ENCODE measurements around the gene RLN2. TPM values are rescaled to one million over a fixed set of nuclear protein-coding genes. Genes with fewer than 3 reads are reported as not detected.

Gene RLN2
- total and polyA plus RNA-seq, 12 donors = 0.13 to 1.7 (median 0.68) TPM; not detected in 3

- H3K27ac ChIP-seq = no peak overlapping the region
- intact Hi-C loops (cut with DNase I) = no loop called here
- peaks cover 0 to 2% (median 0%) of the 10 kb centered on the region in 9 donors for H3K4me1 ChIP-seq
- no peak overlapping the region for H3K4me3 ChIP-seq
- H3K36me3 ChIP-seq = no peaks in the 10 kb centered on the region
- peaks cover 0 to 13% (median 0%) of the 10 kb centered on the region in 11 donors for H3K9me3 ChIP-seq
- no peaks in the 10 kb centered on the region for H3K27me3 ChIP-seq
- DNase-seq (no peak), ATAC-seq (no peak)
- TF ChIP-seq, protein P1, sequence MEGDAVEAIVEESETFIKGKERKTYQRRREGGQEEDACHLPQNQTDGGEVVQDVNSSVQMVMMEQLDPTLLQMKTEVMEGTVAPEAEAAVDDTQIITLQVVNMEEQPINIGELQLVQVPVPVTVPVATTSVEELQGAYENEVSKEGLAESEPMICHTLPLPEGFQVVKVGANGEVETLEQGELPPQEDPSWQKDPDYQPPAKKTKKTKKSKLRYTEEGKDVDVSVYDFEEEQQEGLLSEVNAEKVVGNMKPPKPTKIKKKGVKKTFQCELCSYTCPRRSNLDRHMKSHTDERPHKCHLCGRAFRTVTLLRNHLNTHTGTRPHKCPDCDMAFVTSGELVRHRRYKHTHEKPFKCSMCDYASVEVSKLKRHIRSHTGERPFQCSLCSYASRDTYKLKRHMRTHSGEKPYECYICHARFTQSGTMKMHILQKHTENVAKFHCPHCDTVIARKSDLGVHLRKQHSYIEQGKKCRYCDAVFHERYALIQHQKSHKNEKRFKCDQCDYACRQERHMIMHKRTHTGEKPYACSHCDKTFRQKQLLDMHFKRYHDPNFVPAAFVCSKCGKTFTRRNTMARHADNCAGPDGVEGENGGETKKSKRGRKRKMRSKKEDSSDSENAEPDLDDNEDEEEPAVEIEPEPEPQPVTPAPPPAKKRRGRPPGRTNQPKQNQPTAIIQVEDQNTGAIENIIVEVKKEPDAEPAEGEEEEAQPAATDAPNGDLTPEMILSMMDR (IDR thresholded peaks at IDR 0.05) = no peak
Observed at GRCh38 chr9:5264219-5264595, 40.3 kb downstream of the RLN2 start.

GRCh38 chr9:5263351-5264218 is 40.9 kb downstream of the RLN2 start:
- ATAC-seq = no peak
- Histone ChIP-seq H3K4me3 (no peak overlapping the region), H3K9me3 (peaks cover 0 to 13% (median 0%) of the 10 kb centered on the region in 11 donors), H3K27ac (no peak overlapping the region), H3K36me3 (no peaks in the 10 kb centered on the region), H3K4me1 (no peaks in the 10 kb centered on the region), H3K27me3 (no peaks in the 10 kb centered on the region)
- TF ChIP-seq, protein P1 (IDR thresholded peaks at IDR 0.05) = no peak
- 36 to 54% methylated on average over 5 of the region's 5 CpGs for WGBS, 2 donors
- intact Hi-C loops (cut with DNase I) = no loop called here
- DNase-seq = no peak

Other genes with a start within 250 kb of the RLN2 start
- not detected for gene INSL6, start 119.1 kb downstream of the RLN2 start, total RNA-seq
- not detected for gene INSL6, start 119.1 kb downstream of the RLN2 start, polyA plus RNA-seq
- not detected for gene INSL4, start 73.3 kb downstream of the RLN2 start, total RNA-seq
- gene INSL4, start 73.3 kb downstream of the RLN2 start, polyA plus RNA-seq = not detected
- under 1 TPM in 5 of 10 donors, not detected in 5; 0.33 to 0.38 (median 0.35) TPM for gene RLN1, start 35.2 kb upstream of the RLN2 start, total RNA-seq
- gene RLN1, start 35.2 kb upstream of the RLN2 start, polyA plus RNA-seq = under 1 TPM in 1 of 2 donors, not detected in 1; 0.04 TPM
- 10 to 100 TPM; 30.1 to 53.0 (median 36.3) TPM for gene PLGRKT, start 133.2 kb upstream of the RLN2 start, total RNA-seq
- 10 to 100 TPM; 11.8 to 34.9 TPM for gene PLGRKT, start 133.2 kb upstream of the RLN2 start, polyA plus RNA-seq
- gene CD274, start 145.8 kb upstream of the RLN2 start, total RNA-seq = 10 to 100 TPM; 11.3 to 44.0 (median 13.5) TPM
- 10 to 100 TPM in 1 of 2 donors, 1 to 10 TPM in 1; 4.5 to 26.0 TPM for gene CD274, start 145.8 kb upstream of the RLN2 start, polyA plus RNA-seq
- 1 to 10 TPM in 8 of 10 donors, under 1 TPM in 2; 0.72 to 8.6 (median 1.3) TPM for gene PDCD1LG2, start 205.8 kb upstream of the RLN2 start, total RNA-seq
- 1 to 10 TPM in 1 of 2 donors, under 1 TPM in 1; 0.51 to 1.2 TPM for gene PDCD1LG2, start 205.8 kb upstream of the RLN2 start, polyA plus RNA-seq